GM12878 (cell line): Measurements from ENCODE around the gene STAM2. TPM values are rescaled to one million over a fixed set of nuclear protein-coding genes. Genes with fewer than 3 reads are reported as not detected.
A peak's percentile ranks its signal among the peaks of the same experiment; 100 is the strongest.

Source experiments
- ATAC-seq: fragments of 200-7000 bp; cut with Tn5 transposase; 3 replicates; pipeline ENCODE4 v1.9.1; 2020; ENCODE audit warnings: mild to moderate bottlenecking, moderate library complexity
- BruUV-seq: library from RNA; stranded (reverse); fragments of 400-500 nt; replicated peaks from 2 replicates; lab custom pipeline; 2021; lab: Mats Ljungman, UMichigan
- CTCF ChIA-PET: fragments of 300-600 bp; sonication (Branson Sonifier 250); formaldehyde crosslinking; extraction: SDS; loops from one replicate; lab custom pipeline; 2021; ENCODE audit warnings: inconsistent platforms; lab: Yijun Ruan, JAX
- POLR2A ChIA-PET: fragments of 350-600 bp; formaldehyde crosslinking; extraction: SDS; loops from one replicate; lab custom pipeline; 2021; ENCODE audit warnings: inconsistent platforms; lab: Charles Lee
- RAD21 ChIA-PET: fragments of 300-600 bp; sonication (Branson Sonifier 250); formaldehyde crosslinking; loops from one replicate; lab custom pipeline; 2023; ENCODE audit warnings: antibody characterized with exemption; ENCODE audit not compliant: unreplicated experiment; lab: Charles Lee
- SMC1A ChIA-PET: fragments of 300-600 bp; sonication (Branson Sonifier 250); formaldehyde crosslinking; loops from one replicate; lab custom pipeline; 2023; ENCODE audit not compliant: unreplicated experiment, uncharacterized antibody; lab: Charles Lee
- DNase-seq: peaks from one replicate; pipeline ENCODE4 v3.0.0-alpha.2; 2011; ENCODE audit warnings: low read depth, low spot score
- FAIRE-seq: peaks from 3 replicates; lab custom pipeline; 2011; peaks lifted over from hg19 to GRCh38; lab: Jason Lieb, UNC
- H2AFZ ChIP-seq: 2 replicates; pipeline ENCODE4 v1.6.0; 2011; ENCODE audit warnings: low read depth, low read length, control low read depth; ENCODE audit not compliant: control insufficient read depth
- H3K27ac ChIP-seq: 2 replicates; pipeline ENCODE4 v1.5.1; 2011; ENCODE audit warnings: control low read depth; ENCODE audit not compliant: control insufficient read depth, insufficient read depth
- H3K27me3 ChIP-seq, 2 experiments: replicated peaks in 1 of 2; 2 replicates each; pipeline versions ENCODE4 v1.6.0 to v1.6.1; 2011; ENCODE audit warnings: low read length in 1 of 2; ENCODE audit not compliant: control insufficient read depth in 2 of 2, insufficient read depth in 2 of 2
- H3K36me3 ChIP-seq, 2 experiments: 2 replicates each; pipeline ENCODE4 v1.5.1; 2011; ENCODE audit warnings: low read length in 1 of 2; ENCODE audit not compliant: control insufficient read depth in 2 of 2, insufficient read depth in 2 of 2
- H3K4me1 ChIP-seq: 2 replicates; pipeline ENCODE4 v1.6.1; 2011; ENCODE audit warnings: mild to moderate bottlenecking, low read length, moderate library complexity, mixed read lengths; ENCODE audit not compliant: control insufficient read depth, insufficient read depth
- H3K4me2 ChIP-seq: 2 replicates; pipeline ENCODE4 v1.6.0; 2011; ENCODE audit warnings: control low read depth; ENCODE audit not compliant: control insufficient read depth, insufficient read depth
- H3K4me3 ChIP-seq: fragments of 200-600 bp; sonication (generic); 2 replicates; pipeline ENCODE4 v1.5.1; 2016
- H3K79me2 ChIP-seq: 2 replicates; pipeline ENCODE4 v1.6.0; 2011; ENCODE audit warnings: low read length; ENCODE audit not compliant: control insufficient read depth, insufficient read depth
- H3K9ac ChIP-seq: 2 replicates; pipeline ENCODE4 v1.8.0; 2011; ENCODE audit warnings: low read length, control low read depth, mixed read lengths; ENCODE audit not compliant: control insufficient read depth, insufficient read depth
- H3K9me3 ChIP-seq: replicated peaks from 3 replicates; pipeline ENCODE4 v1.5.1; 2011; ENCODE audit warnings: mild to moderate bottlenecking, low read length; ENCODE audit not compliant: control insufficient read depth, insufficient read depth
- H4K20me1 ChIP-seq: 2 replicates; pipeline ENCODE4 v1.6.0; 2011; ENCODE audit not compliant: control insufficient read depth, insufficient read depth
- CTCF ChIP-seq, 3 experiments: IDR thresholded peaks in 2 of 3; conservative IDR thresholded peaks in 1 of 3; 2 replicates each; pipeline ENCODE4 v1.5.1; 2011; ENCODE audit warnings: low read depth in 3 of 3, low read length in 3 of 3, mild to moderate bottlenecking in 3 of 3, control low read depth in 2 of 3, moderate library complexity in 2 of 3, inconsistent platforms in 1 of 3, mixed read lengths in 1 of 3; ENCODE audit not compliant: control insufficient read depth in 2 of 3, insufficient read depth in 1 of 3; ENCODE audit errors: extremely low read depth in 1 of 3
- HDAC6 ChIP-seq: fragments of 200-600 bp; sonication (generic); IDR thresholded peaks from one replicate; pipeline ENCODE4 v1.8.0; 2017; ENCODE audit warnings: antibody characterized with exemption; ENCODE audit not compliant: unreplicated experiment
- RAD21 ChIP-seq: IDR thresholded peaks from 2 replicates; pipeline ENCODE4 v1.6.1; 2011; ENCODE audit warnings: mild to moderate bottlenecking, low read depth, low read length, moderate library complexity; ENCODE audit not compliant: insufficient read depth
- WGBS: methylation state at CpG from one replicate; pipeline ENCODE4 v1.1.6; 2016; ENCODE audit warnings: low lambda C conversion rate; ENCODE audit not compliant: insufficient replicate concordance, insufficient coverage; ENCODE audit errors: missing lambda C conversion rate; 5-methylcytosine and 5-hydroxymethylcytosine counted together
- in situ Hi-C: fragments of 300-500 bp; cut with MboI; formaldehyde crosslinking; loops from 9 replicates; pipeline ENCODE4 v1.14.3; 2018; ENCODE audit warnings: mixed read lengths
- intact Hi-C: fragments of 100-400 bp; cut with micrococcal nuclease; formaldehyde crosslinking; loops from one replicate; pipeline ENCODE4 v1.14.2; 2022; ENCODE audit not compliant: unreplicated experiment
- polyA plus RNA-seq, 11 experiments: library from polyadenylated mRNA; depleted of rRNA in 4 of 11; unstranded in 6 of 11; stranded (reverse) in 5 of 11; fragments of >200 nt; fragmentation: Nextera tagmentation in 4 of 11; fragmentation: Illumina TruSeq in 1 of 11; extraction: Ambion mirVana in 4 of 11; extraction: Trizol in 1 of 11; gene quantifications; 1 replicate in 1 of 11; 2 replicates in 10 of 11; pipeline versions ENCODE4 v1.2.1 to v1.2.3, GENCODE V29; 2011 to 2016; ENCODE audit warnings: inconsistent platforms in 2 of 11, missing spikeins in 2 of 11, low read depth in 1 of 11
- total RNA-seq, 4 experiments: library from RNA; depleted of rRNA in 3 of 4; stranded (reverse); fragments of >200 nt in 3 of 4; fragmentation: Illumina TruSeq in 1 of 4; extraction: Trizol in 1 of 4; gene quantifications; 2 replicates each; pipeline versions ENCODE4 v1.2.1 to v1.2.3, GENCODE V29; 2013 to 2021

The STAM2 gene
- total and polyA plus RNA-seq, 10 of the 15 experiments (the other 5 are each of a cell fraction or from before 2014, with no cell fraction given) = 4.4 to 21.6 (median 16.2) TPM

DNA sequence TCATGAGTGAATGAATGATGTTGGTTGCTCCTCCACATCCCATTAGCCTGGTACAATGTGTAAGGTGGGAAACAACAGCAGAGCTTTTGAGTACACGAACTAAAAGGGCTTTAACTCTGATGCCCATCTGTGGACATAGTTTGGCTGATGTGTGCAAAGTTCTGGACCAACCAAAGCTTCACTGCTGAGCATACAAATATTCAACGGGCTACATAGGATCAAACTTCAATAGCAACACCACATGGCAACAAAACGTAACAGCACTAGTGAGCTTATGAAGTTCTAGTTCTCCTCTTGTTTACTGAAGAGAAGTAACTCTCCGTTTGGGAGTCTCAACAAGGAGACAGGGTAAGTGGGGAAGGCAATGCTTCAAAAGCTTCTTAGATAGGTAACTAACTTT lies 20.4 kb downstream of the STAM2 start:
- CTCF ChIA-PET = interaction anchor here (0.8 to 2.4 kb wide), 7 partner anchors 13 to 130 kb away, joined by 3 to 8 read pairs (median 6); no protein-coding TSS in a partner anchor
- in situ Hi-C loops = no loop called here
- H3K27ac ChIP-seq = no peak overlapping the region
- H3K4me2 ChIP-seq = no peak overlapping the region
- H2AFZ ChIP-seq = no peak overlapping the region
- TF ChIP-seq HDAC6 (no peak), CTCF (IDR thresholded peaks at IDR 0.05 in 2 of 3, conservative IDR thresholded peaks at IDR 0.05 in 1 of 3; ENCODE audit: control insufficient read depth in 2 of 3, extremely low read depth in 1 of 3, insufficient read depth in 1 of 3, low read depth in 3 of 3, low read length in 3 of 3) (no peak; a peak in 1 of 6 replicates), RAD21 (peak; percentile 37; the same call in 1 of the 2 replicates)
- DNase-seq (no peak), FAIRE-seq (no peak), ATAC-seq (peak; percentile 55)
- BruUV-seq = no TSS peak
- H4K20me1 ChIP-seq = no peaks in the 10 kb centered on the region
- peaks cover 40% of the 10 kb centered on the region for H3K79me2 ChIP-seq
- RAD21 ChIA-PET = interaction anchor here (0.8 to 1.3 kb wide), 3 partner anchors 12 to 19 kb away, joined by 3 to 4 read pairs (median 3); no protein-coding TSS in a partner anchor
- H3K9me3 ChIP-seq = peaks cover 2% of the 10 kb centered on the region; the same call in 2 of the 3 replicates
- WGBS = 34% methylated on average over 4 of the region's 4 CpGs
- H3K36me3 ChIP-seq = no peaks in the 10 kb centered on the region; a peak in 1 of 4 replicates
- intact Hi-C loops = no loop called here
- POLR2A ChIA-PET = interaction anchor here (0.5 to 2.1 kb wide), 3 partner anchors 11 to 1356 kb away, joined by 4 to 10 read pairs (median 6); no protein-coding TSS in a partner anchor
- no peak overlapping the region for H3K9ac ChIP-seq
- H3K27me3 ChIP-seq = no peaks in the 10 kb centered on the region
- SMC1A ChIA-PET = interaction anchor here (0.6 to 2.3 kb wide), 11 partner anchors 10 to 480 kb away, joined by 3 to 12 read pairs (median 4); no protein-coding TSS in a partner anchor
- H3K4me1 ChIP-seq = no peaks in the 10 kb centered on the region
- H3K4me3 ChIP-seq = no peak overlapping the region
